Muscle of arm (tissue), 14 donors: ENCODE results near the gene SYCP3. TPM values are rescaled to one million over a fixed set of nuclear protein-coding genes. Genes with fewer than 3 reads are reported as not detected.

ENCODE experiments used
- DNase-seq: peaks from one replicate; pipeline ENCODE4 v3.0.0-alpha.2; 2013
- long read RNA-seq, 11 donors: transcript quantifications; one replicate each; lab custom pipeline, GENCODE V29; 2026
- polyA plus RNA-seq, 12 donors: library from polyadenylated mRNA; unstranded; fragments of 120-200 nt; gene quantifications; one replicate each; pipeline ENCODE4 v1.2.1, GENCODE V29; 2013; ENCODE audit not compliant: insufficient read length in 12 of 12

The SYCP3 gene
- 1 to 10 TPM in 2 of 12 donors, under 1 TPM in 8, not detected in 2; 0.08 to 1.3 (median 0.54) TPM for polyA plus RNA-seq
- long read RNA-seq, donor 1 = 0 reads
- long read RNA-seq, donor 2 = 0 reads
- long read RNA-seq, donor 3, partial matches to known transcripts = 8 of 18 reads
- long read RNA-seq, donor 3, other reads (novel, unspliced or antisense) = 10 of 18 reads
- long read RNA-seq, donor 4 = 0 reads
- long read RNA-seq, donor 5 = 0 reads
- long read RNA-seq, donor 6 = 0 reads
- long read RNA-seq, donor 7 = 0 reads
- long read RNA-seq, donor 8 = 0 reads
- long read RNA-seq, donor 9, partial matches to known transcripts = 10 of 31 reads
- long read RNA-seq, donor 9, other reads (novel, unspliced or antisense) = 21 of 31 reads
- long read RNA-seq, donor 10 = 0 reads
- long read RNA-seq, donor 11 = 0 reads

- DNase-seq = no peak
These were observed at the start of gene SYCP3 for GRCh38 chr12:101738920-101739665. Gene SYCP3, minus strand, starts transcription at chr12:101739462. Its CDS starts 1,527 bp downstream, at chr12:101737935.

GRCh38 chr12:101785671-101786070, 46.4 kb upstream of the SYCP3 start:
- DNase-seq = no peak

- DNase-seq = no peak
These were observed 45.1 kb upstream of the SYCP3 start for GRCh38 chr12:101784376-101784775.

GRCh38 chr12:101783838-101784237, 44.6 kb upstream of the SYCP3 start:
- DNase-seq = no peak

GRCh38 chr12:101783150-101783549, 43.9 kb upstream of the SYCP3 start:
- DNase-seq = no peak

GRCh38 chr12:101782273-101782731, 43.0 kb upstream of the SYCP3 start:
- no peak for DNase-seq

GRCh38 chr12:101781834-101782233, 42.6 kb upstream of the SYCP3 start:
- no peak for DNase-seq

GRCh38 chr12:101780599-101780998, 41.3 kb upstream of the SYCP3 start:
- no peak for DNase-seq

- no peak for DNase-seq
These were observed 40.4 kb upstream of the SYCP3 start for GRCh38 chr12:101779626-101780025.

GRCh38 chr12:101779200-101779599, 39.9 kb upstream of the SYCP3 start:
- no peak for DNase-seq

GRCh38 chr12:101777978-101778377, 38.7 kb upstream of the SYCP3 start:
- DNase-seq = no peak

- no peak for DNase-seq
These were observed 38.2 kb upstream of the SYCP3 start for GRCh38 chr12:101777485-101777884.

- no peak for DNase-seq
These were observed 36.6 kb upstream of the SYCP3 start for GRCh38 chr12:101775816-101776215.

- DNase-seq = peak; percentile 68
These were observed 34.4 kb upstream of the SYCP3 start for GRCh38 chr12:101773650-101774162.

GRCh38 chr12:101772012-101772775, 32.9 kb upstream of the SYCP3 start:
- no peak for DNase-seq

- DNase-seq = no peak
These were observed 30.6 kb upstream of the SYCP3 start for GRCh38 chr12:101769865-101770264.

GRCh38 chr12:101768781-101769180, 29.5 kb upstream of the SYCP3 start:
- DNase-seq = no peak

- no peak for DNase-seq
These were observed 28.3 kb upstream of the SYCP3 start for GRCh38 chr12:101767537-101767936.

GRCh38 chr12:101764051-101764792, 25.0 kb upstream of the SYCP3 start:
- DNase-seq = no peak

GRCh38 chr12:101763246-101763931, 24.1 kb upstream of the SYCP3 start:
- no peak for DNase-seq

- DNase-seq = no peak
These were observed 22.5 kb upstream of the SYCP3 start for GRCh38 chr12:101761781-101762180.
